ENCODE results near the gene DSC2. TPM values are rescaled to one million over a fixed set of nuclear protein-coding genes. Genes with fewer than 3 reads are reported as not detected.

The DSC2 gene
- total RNA-seq, 1 donor from 2014 or later = 11.9 TPM

DNA sequence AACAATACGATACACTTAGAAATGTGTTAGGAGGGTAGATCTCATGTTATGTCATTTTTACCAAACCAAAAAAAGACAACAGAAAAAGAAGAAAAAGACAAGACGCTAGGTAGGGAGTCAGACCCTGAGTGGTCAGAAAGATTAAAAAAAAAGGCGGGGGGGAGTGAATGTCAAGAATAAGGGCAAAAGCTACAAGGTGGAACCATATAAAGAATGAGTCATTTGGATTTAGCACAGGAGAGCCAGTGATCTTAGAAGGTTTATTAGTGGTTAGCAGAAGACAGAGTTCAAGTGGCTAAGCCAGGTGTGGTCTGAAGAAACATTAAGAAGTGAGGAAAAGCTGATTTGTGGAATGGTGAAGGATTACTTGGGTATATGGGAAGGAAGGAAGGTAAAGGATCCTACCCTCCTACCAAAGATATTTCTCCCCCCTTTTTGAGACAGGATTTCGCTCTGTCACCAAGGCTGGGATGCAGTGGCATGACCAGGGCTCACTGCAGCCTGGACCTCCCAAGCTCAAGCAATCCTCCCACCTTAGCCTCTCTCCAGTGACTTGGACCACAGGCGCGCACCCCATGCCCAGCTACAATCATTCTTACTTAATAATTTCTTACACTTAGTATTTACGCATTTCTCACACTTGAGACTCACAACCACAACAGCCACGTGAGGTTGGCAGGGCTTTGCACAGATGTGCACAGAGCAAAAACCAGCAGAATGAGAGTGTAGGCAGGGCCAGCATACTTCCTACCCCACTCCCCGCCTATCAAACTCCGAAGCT lies 2.6 kb downstream of the DSC2 start:
- no peak for DNase-seq (ENCODE audit: low spot score)

DNA sequence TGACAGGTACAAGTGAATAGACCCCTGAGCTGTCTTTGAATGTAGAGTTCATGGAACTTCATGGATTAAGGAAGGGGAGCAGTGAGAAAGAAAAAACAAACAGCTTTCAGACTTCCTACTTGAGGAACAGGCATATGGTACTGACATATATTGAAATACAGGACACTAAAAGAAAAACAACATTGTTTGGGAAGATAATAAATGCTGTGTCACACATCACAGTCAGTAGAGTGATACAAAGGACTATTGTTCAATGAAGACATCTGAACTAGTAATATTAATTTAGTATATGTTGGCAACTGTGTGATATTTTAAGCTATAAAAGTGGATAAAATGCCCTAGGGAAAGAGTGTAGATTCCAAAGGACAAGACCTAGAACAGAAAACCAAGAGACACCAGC lies 3.3 kb downstream of the DSC2 start:
- no peak for DNase-seq (ENCODE audit: low spot score)

DNA sequence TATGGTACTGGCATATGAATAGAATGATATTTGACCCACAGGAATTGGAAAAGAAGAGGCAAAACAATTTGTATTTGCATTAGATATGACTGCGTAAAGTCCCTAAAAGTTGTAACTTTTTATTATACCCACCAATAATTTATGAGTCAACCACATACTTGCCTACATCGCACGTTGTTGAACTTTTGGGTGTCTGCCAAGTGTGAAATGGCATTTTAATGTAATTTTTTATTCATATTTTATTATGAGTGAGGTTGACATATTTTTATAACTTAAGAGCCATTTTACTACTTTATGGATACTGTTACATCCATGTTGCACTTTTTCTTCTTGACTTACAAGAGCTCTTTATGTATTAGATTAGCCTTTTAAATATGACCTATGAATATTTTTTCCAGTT lies 4.6 kb downstream of the DSC2 start:
- no peak for DNase-seq (ENCODE audit: low spot score)

DNA sequence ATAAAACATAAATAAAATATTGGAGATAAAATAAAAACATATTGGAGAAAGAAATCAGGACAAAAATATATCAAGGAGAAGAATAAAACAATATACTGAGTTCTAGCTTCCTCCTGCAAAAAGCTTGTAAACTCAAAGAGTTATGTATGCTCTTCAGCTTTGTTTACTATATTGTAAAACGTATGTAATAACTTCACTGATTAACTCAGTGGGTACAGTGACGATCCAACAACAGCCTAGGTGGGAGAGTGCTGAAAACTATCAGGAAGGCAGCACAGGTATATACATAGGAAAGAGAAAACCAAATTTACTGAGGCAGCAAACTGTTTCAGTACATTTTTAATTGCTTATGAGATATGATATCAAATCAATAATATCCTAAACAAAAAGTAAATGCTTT lies 8.3 kb downstream of the DSC2 start:
- no peak for DNase-seq (ENCODE audit: low spot score)

DNA sequence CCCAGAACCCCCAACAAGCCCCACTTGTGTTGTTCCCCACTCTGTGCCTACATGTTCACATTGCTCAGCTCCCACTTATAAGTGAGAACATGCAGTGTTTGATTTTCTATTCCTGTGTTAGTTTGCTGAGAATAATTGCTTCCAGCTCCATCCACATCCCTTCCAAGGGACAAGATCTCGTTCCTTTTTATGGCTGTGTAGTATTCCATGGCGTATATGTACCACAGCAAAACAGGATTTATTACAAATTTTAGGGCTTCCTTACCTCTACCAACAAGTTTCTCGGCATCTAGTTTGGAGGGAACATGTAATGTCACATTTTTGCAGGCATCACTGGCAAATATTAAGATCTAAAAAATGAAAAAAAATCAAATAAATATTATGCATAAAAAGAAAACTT lies 8.9 kb downstream of the DSC2 start:
- no peak for DNase-seq (ENCODE audit: low spot score)

DNA sequence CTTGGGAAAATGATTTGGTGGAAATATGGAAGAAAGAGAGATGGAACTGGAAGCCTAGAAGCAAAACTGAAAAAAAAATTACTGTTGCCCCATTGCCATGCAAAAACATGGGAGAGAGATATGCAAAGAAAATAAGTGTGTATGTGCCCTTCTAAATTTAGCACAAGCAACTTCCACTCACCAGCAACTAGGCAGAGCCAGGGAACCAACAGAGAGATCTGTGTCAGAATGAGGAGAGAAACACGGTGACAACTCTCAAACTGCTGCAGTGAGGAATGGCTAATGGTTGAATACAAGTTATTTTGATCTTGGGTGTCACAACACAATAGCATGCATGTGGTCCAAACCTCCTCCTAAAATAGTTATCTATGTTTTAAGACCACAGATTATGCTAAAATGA lies 10.9 kb downstream of the DSC2 start:
- no peak for DNase-seq (ENCODE audit: low spot score)

DNA sequence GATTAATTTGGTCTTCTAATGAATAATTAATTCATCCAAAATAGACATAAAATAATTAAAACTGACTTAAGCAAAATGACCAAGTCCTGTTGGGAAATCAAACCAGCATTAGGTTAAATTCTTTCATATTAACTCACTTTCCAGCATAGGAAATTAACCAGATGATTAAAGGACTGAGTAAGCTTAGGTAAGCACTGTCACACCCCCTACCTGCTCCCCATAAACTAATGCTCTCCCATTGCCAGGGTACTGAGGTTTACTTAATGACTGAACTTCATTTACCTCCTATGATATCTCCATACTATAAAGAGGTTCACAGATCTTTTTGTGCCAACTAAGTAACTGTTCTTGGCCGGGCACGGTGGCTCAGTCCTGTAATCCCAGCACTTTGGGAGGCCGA lies 13.7 kb downstream of the DSC2 start:
- no peak for DNase-seq (ENCODE audit: low spot score)

DNA sequence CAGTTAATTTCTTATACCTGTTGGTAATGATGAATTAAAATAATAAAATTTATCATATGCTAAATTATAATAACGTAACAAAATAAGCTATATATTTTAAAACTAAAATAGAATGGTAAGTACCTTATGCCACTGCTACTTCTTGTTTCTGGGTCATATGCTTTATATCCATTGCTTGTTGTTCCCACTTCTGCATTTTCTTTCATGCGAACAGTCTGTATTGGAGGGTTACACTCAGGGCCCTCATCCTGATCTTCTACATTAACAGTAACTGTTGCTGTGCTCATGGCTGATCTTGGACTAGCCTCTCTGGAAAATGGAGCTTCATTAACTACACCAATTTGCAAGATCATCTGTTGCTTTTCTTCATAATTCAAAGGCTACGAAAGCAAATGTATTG lies 22.2 kb downstream of the DSC2 start:
- no peak for DNase-seq (ENCODE audit: low spot score)

DNA sequence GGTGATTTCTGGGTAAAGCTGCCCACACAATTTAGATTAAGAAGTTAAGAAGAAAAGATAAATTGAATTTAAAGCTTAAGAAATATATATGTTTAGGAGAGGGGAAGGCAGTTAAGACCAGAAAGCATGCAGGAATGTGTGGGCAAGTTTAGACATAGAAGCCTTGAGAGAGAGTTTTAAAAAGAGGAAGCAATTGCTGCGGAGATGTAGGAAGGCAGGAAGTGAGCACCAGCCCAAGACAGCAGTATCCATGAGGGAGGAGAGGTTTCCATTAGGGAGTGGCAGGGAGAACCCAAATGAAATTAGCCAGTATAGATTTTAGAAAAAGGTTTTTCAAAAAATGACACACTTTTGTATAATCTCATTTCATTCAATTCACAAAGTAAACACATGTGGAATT lies 24.3 kb downstream of the DSC2 start:
- DNase-seq (ENCODE audit: low spot score) = no peak

DNA sequence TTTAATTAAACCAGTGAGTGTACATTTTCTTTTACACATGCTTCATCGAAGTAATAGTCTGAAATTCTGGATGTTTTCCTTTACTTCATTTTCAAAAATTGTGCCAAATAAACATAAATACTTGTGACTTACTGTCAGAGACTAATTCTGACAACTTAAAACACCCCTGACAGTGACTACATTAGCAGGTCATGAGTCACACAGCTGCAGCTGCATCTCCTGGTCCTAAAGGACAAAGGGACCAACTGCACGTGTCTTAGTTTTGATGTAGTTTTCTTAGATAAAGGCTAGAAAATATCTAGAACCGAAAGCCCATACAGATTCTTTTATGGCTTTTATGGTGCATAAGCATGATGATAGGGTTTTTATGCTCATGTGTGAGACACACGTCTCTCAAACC lies 30.0 kb downstream of the DSC2 start:
- no peak for DNase-seq (ENCODE audit: low spot score)

DNA sequence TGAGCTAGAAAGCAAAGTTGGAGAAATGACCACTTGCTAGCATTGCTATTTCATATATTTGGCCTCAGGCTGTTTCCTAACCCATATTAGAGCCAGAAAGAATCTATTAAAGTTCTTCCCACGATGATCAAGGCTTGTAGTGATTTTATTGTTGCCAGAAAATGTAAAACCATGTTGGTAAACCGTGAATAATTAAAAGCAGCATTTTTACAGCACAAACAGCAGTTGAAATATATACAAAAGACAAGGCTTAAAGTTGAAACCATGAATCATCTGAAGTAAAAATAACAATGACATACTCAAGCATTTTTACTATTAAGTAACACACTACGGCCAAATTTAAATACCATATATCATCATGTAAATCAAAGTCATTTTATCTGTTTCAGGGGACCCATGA lies 32.0 kb downstream of the DSC2 start:
- DNase-seq (ENCODE audit: low spot score) = no peak

DNA sequence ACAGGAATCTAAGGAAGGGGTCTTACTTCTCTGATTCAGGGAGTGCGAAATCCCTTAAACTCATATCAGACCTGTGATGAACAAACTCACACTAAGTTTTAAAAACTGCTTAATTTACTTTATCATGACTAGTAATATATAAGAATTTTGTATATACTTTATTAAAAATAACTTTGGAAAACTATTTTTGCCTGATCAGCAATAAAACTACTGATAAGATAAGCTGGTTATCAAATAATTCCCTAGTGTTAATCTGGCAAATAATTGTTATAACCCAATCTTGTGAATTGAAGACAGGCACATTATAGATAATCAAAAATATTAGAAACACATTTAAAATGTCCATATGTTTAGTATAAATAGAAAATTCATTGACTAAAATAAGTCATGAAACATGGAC lies 36.0 kb downstream of the DSC2 start:
- no peak for DNase-seq (ENCODE audit: low spot score)

DNA sequence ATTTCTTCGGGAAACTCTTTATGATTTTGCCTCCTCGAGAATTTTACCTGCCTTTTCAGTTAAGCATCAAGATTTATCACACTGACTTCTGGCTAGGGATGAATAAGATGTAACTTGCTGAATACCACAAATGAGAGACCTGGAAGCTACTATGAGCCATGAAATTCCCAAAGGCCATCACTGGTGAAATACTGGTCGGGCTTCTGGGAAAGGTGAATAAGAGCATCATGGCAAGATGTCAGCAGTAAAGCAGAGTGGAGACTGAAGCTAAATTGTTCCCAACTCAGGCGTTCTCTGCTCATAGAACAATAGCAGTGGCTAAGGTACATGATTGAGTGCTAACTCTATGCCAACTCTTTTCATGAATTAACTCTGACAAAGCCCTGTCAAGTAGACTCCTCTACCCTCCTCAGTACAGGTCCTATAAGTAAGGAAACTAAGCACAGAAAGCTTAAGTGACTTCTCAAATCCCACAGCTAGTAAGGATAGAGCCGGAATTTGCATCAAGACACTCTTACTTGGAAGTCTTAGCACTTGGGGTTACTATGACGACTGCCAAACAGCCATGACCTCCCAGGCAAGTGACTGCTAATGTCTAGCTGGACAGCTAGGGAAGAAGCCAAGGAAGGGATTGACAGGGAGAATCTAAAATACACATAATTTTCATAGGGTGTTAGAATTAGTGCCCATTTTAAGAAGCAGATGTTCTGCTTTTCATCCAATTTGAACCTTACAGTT lies 37.0 kb downstream of the DSC2 start:
- no peak for DNase-seq (ENCODE audit: low spot score)

DNA sequence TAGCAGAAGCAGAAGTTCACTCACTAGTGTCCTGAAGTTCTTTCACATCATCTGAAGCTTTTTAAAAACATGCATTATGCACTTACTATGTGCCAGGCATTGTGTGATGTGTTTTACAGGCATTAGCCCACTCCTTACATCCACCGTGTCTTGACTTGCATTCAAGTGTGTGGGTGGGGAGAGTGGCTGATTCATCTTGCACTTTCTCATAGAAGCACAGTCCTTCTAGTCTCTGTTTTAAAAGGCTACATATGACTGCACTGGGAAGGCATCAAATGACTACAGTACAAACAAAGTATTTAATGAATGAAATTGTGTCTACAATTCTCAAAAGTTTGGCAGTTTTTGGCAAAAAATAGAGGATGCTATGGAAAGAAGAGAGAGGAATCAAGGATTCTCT lies 38.1 kb downstream of the DSC2 start:
- no peak for DNase-seq (ENCODE audit: low spot score)

DNA sequence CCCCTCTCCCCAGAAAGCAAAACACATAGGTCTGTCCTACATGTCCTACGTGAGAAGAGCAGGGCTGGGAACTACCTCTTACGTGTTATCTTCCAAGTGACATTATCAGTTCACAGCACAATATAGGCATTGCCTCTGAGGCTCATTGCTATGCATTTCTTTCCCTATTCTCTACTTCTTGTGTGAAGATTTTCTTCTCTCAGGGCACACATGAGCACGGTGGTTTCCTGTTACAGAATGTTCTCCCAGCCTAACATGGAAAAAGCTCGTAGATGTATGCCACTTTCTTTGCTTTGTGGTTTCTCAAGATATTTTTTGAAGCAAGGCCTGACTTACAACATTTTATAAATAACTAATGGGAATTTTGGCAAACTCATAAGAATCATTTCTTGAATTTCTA lies 40.3 kb downstream of the DSC2 start:
- DNase-seq (ENCODE audit: low spot score) = no peak

DNA sequence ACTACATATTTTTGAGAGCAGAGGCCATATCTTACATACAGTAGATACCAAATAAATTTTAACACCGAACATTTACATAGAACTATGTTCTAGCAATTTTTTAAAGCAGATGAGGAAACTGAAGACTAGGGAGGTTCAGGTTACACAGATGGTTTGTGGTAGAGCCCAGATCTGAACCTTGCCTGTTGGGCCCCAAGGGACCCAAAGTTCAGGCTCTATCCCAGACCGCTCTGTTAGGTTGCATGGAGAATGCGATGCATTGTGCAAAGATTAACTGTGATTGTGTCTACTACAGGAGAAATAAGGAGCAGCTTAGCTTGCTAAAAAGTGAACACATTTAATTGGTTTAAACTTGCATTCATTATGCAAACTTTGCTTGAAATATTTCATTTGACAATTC lies 43.3 kb downstream of the DSC2 start:
- DNase-seq (ENCODE audit: low spot score) = no peak

DNA sequence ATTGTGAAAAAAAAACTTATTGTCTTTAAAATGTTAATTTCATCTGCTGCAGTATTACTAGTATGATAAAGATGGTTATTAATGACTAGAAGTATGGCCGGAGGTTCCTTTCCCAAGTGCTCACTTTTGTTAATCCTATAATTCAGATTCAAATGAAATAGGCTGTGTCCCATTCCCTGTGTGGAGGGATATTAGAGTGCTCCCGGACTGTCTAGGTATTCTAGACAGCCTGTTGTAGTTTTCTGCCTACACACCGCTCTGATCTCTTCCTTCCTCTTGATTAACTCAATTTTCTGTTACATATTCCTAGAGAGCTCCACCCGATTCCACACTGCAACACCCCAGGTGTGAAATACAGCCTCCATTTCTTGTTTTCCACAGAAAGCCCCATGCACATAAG lies 44.3 kb downstream of the DSC2 start:
- no peak for DNase-seq (ENCODE audit: low spot score)

DNA sequence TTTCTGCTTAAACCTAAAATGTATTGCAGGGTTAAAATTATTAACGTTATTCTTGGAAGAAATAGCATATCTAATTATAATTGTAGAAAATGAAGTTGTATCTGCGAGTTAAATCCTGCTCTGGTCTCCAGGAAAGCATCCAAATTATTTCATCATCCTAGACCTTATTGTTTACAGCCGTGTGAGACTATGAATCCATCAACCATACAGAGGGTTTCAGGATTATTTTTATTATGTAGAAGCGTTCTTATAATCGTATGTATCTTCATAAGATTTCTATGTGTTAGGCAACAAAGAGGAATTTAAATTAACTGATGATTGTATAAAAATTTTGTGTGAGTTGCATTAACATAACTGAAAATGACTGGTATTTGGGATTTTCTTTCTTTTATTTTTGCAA lies 45.2 kb downstream of the DSC2 start:
- no peak for DNase-seq (ENCODE audit: low spot score)

DNA sequence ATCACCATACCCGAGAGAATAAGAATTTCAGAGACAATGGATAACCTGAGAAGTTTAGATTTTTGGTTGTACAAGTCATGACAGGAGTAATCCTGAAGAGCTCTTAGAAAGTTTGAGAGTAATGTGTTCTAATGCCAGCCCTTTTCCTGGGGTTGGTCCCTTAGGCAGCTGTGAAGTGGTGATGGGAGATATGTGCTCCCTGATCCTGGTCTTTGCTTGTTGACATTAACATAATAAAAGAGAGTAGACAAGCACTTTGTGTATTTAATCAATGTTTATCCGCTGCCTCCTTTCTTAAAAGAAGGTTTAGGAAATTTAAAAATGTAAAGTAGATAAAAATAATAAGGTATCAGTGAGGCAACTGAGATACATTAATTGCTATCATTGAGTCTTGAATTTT lies 45.9 kb downstream of the DSC2 start:
- no peak for DNase-seq (ENCODE audit: low spot score)

DNA sequence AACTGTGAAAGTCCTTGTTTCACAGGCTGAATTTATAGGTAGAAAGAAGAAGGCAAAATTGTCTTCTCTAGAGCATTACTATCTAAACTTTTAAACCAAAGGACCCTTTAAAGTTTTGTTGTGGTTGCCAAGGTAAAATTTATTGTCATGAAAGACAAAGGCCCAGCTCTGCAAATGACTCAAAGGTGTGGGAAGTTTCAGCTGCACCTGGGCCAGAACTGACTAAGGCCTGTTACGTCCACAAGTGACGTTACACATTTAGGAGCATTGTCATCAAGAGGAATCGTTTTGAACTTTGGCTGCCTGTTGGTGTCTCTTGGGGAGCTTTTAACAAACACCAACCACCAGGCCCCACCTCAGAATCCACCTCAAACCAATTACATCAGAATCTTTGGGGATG lies 51.6 kb downstream of the DSC2 start:
- no peak for DNase-seq (ENCODE audit: low spot score)

DNA sequence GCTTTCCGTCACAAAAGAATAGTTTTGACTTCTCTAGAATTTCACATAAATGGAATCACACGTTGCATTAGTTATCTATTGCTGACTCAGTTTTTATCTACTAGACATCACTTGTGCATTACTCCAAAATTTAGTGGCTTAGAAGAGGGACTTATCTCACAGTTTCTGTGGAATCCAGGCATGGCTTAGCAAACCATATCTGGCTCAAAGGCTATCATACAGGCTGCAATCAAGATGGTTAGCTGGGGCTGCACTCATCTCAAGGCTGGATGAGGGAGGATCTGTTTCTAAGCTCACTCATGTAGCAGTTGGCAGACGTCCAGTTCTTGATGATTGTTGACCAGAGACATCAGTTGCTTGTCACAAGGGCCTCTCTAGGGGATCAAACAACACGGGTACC lies 53.0 kb downstream of the DSC2 start:
- DNase-seq (ENCODE audit: low spot score) = no peak

DNA sequence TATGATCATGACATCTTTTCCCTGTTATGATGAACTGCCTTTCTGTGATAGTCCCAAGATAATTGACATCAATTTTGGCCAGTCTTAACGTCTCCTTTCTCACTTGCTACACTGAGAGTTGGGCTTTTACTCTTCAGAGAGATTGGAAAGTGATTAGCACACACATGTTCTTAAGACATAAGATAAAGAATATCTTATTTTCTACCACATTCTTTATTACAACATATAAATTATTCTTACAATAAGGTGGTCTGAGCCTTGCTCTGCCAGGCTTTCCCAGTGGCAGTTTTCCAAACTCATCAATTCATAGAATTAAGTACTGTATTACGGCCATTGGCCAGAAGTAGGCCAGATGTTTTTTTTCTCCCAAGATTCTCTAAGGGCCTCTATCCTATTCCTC lies 54.0 kb downstream of the DSC2 start:
- DNase-seq (ENCODE audit: low spot score) = no peak

DNA sequence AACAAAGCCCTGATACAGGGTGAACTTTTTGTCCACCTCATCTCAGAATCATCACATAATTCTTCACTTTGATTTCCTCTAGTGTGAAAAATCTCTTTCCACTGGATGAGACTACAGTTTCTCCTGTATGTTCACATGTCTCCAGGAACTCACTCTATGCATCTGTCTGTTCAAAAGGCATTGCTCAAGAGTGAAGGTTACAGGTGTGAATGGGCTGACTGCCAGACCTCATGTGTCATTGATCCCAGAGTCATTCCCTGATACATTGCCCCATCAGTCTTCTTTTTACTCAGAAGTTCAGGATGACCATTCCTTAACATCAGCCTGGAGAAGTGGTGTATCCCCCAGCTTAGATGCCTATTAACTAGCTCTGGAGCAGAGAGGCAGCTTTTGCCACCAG lies 55.3 kb downstream of the DSC2 start:
- no peak for DNase-seq (ENCODE audit: low spot score)
